Transverse colon (tissue), 4 donors: ENCODE measurements around the gene WDR7.

Experiments used
- EP300 ChIP-seq: sonication (generic); formaldehyde crosslinking; IDR thresholded peaks from one replicate; pipeline ENCODE4 v1.6.1; 2017; ENCODE audit warnings: antibody characterized with exemption, low read depth
- POLR2A ChIP-seq: fragments of 450-650 bp; IDR thresholded peaks from one replicate; pipeline ENCODE4 v1.6.1; 2016; ENCODE audit warnings: antibody characterized with exemption, mild to moderate bottlenecking, moderate library complexity
- POLR2AphosphoS5 ChIP-seq, 3 donors: sonication (generic); formaldehyde crosslinking; IDR thresholded peaks; one replicate each; pipeline ENCODE4 v1.6.1; 2016; ENCODE audit warnings: antibody characterized with exemption in 3 of 3
- TF ChIP-seq, protein P1 (sequence below), 5 experiments: fragments of 200-600 bp in 3 of 5; fragments of 450-650 bp in 2 of 5; sonication (generic) in 3 of 5; IDR thresholded peaks; 1 replicate in 2 of 5; 2 replicates in 3 of 5; pipeline ENCODE4 v1.5.1; 2016 to 2017; ENCODE audit warnings: antibody characterized with exemption in 5 of 5, inconsistent platforms in 3 of 5, mild to moderate bottlenecking in 2 of 5, moderate library complexity in 1 of 5

DNA sequence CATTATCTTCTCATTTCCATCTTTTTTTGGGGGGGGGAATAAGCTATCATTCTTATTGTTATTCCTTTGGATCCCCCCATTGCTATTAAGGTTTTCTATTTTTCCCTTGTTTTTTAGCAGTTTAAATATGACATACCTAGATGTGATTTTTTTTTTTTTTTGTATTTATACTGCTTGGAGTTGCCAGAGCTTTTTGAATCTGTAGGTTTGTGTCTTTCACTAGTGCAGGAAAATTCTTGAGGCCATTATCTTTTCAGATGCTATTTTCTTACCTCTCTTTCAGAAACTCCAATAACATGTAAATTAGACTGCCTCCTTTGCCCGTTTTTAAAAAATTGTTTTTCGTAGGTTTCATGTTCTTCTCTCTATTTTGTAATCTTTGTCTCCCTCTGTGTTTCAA lies 88.6 kb downstream of the WDR7 start:
- TF ChIP-seq, protein P1, sequence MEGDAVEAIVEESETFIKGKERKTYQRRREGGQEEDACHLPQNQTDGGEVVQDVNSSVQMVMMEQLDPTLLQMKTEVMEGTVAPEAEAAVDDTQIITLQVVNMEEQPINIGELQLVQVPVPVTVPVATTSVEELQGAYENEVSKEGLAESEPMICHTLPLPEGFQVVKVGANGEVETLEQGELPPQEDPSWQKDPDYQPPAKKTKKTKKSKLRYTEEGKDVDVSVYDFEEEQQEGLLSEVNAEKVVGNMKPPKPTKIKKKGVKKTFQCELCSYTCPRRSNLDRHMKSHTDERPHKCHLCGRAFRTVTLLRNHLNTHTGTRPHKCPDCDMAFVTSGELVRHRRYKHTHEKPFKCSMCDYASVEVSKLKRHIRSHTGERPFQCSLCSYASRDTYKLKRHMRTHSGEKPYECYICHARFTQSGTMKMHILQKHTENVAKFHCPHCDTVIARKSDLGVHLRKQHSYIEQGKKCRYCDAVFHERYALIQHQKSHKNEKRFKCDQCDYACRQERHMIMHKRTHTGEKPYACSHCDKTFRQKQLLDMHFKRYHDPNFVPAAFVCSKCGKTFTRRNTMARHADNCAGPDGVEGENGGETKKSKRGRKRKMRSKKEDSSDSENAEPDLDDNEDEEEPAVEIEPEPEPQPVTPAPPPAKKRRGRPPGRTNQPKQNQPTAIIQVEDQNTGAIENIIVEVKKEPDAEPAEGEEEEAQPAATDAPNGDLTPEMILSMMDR (IDR thresholded peaks at IDR 0.05), result no peak
- no peak for TF ChIP-seq EP300
- TF ChIP-seq POLR2AphosphoS5 (IDR thresholded peaks at IDR 0.05), result no peak
- no peak for TF ChIP-seq POLR2A
